Panc1 (cell line): ENCODE results near the gene TMEM9B.

Experiments
- CTCF ChIP-seq: fragments of 450-650 bp; IDR thresholded peaks from 2 replicates; pipeline ENCODE4 v1.5.1; 2017; ENCODE audit warnings: mild to moderate bottlenecking
- POLR2AphosphoS5 ChIP-seq: IDR thresholded peaks from 2 replicates; pipeline ENCODE4 v1.6.1; 2012; ENCODE audit warnings: mild to moderate bottlenecking, low read depth, low read length, moderate library complexity

- TF ChIP-seq CTCF (no peak), POLR2AphosphoS5 (no peak)
These were observed 53.6 kb downstream of the TMEM9B start for GRCh38 chr11:8910649-8911026.
